T47D (cell line): Measurements from ENCODE around the gene PDZD8.
A peak's percentile ranks its signal among the peaks of the same experiment; 100 is the strongest.

Source experiments
- DNase-seq, 2 experiments: peaks; one replicate each; pipeline versions ENCODE4 v3.0.0 to v3.0.0-alpha.2; 2011 to 2012; ENCODE audit warnings: low read depth in 1 of 2, low spot score in 1 of 2
- JUND ChIP-seq: IDR thresholded peaks from 2 replicates; pipeline ENCODE4 v1.6.1; 2012; ENCODE audit warnings: low read depth
- in situ Hi-C: cut with HindIII; loops from 2 replicates; pipeline ENCODE4 v1.10.0; 2016; ENCODE audit warnings: low sequenced_read_pairs, low pct_unique_long_range_greater_than_20kb

The PDZD8 gene

DNA sequence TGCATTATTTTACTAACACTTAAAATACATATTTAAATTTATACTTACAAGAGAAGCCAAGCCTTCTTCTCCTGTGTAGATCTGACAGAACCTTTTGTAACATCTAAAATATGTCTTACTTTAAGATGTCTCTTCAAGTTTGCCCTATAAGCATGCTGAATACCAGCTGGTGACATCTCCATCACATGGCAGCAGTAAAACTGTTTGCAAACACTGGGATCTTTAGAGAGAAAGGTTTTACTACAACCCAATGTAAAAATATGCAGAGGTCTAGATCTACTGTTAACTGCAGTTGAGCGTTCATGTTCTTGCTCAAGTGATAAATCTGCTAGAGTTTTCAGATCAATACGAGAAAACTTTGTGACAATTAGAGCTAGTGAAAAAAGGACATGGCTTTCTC, 23.2 kb downstream of the PDZD8 start:
- TF ChIP-seq JUND, result no peak

DNA sequence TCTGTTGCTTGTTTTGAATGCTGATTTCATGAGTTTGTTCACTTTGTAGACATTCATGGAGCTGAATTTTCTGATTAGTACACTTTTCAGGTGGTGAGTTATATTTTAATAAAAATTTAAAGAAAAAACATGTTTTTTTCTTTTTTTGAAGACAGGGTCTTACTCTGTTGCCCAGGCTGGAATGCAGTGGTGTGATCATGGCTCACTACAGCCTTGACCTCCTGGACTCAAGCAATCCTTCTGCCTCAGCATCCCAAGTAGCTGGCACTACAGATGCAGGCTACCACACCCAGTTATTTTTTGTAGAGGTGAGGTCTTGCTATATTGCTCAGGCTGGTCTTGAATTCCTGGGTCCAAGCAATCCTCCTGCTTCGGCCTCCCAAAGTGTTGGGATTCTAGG, 23.7 kb downstream of the PDZD8 start:
- no peak for DNase-seq
- in situ Hi-C loops, result no loop called here
- TF ChIP-seq JUND, result no peak

More for the DNA sequence above, 23.2 kb downstream of the PDZD8 start:
- in situ Hi-C loops, result no loop called here
- DNase-seq, result no peak

DNA sequence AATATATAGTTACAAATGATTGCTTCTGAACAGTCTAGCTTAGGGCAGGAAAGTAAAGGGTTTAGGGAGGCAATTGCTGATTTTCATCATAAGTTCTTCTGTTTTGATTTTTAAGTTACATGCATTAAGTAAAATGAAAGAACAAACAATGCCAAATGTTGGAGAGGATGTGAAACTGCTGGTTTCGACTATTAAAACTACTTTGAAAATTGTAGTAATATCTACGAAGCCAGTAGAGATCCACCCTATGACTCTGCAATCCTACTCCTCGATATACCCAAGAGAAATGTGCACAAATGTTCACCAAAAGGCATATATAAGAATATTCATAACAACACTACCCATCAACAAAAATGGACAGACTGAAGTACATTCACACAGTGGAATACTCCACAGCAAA, 24.3 kb downstream of the PDZD8 start:
- no peak for TF ChIP-seq JUND
- in situ Hi-C loops, result no loop called here

DNA sequence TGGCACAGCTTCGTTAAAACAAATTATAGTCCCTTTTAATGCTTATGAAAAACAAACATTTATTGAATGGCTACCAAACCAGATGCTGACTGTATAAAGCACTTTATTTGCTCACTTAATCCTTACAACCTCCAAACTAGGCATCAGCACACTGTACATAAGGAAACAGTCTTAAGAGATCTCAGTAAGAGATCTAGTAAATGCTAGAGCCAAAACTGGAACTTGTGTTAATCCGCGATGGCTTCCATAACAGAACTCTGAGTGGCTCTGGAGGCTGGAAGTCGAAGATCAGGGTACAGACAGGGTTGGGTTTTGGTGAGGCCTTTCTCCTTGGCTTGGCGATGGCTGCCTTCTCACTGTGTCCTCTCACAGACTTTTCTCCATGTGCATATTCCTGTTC, 27.0 kb downstream of the PDZD8 start:
- no peak; the same call in 1 of the 2 replicates for TF ChIP-seq JUND
- peak in 1 of 2 experiments; percentile 62 for DNase-seq
- in situ Hi-C loops, result no loop called here

More for the DNA sequence above, 24.3 kb downstream of the PDZD8 start:
- DNase-seq, result no peak

DNA sequence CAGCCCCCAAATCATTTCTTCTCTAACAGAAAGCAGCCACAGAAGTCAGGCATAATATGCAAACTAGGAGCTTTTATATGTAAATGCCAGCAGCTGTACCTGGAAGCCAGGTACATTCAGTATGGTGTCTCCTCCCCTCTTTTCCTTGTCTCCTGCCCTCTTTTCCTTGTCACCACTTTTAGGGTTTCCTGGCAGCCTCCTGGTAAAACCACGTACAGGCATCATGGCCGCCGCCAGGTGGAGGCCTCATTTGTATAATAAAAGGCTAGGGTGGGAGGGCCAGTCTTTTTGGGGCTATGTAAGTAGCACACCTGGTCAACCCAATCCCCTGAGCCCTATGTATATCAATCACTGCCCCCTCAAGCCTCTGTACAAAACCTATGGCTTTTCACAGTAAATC, 28.7 kb downstream of the PDZD8 start:
- no peak for DNase-seq
- in situ Hi-C loops, result no loop called here
- no peak for TF ChIP-seq JUND

DNA sequence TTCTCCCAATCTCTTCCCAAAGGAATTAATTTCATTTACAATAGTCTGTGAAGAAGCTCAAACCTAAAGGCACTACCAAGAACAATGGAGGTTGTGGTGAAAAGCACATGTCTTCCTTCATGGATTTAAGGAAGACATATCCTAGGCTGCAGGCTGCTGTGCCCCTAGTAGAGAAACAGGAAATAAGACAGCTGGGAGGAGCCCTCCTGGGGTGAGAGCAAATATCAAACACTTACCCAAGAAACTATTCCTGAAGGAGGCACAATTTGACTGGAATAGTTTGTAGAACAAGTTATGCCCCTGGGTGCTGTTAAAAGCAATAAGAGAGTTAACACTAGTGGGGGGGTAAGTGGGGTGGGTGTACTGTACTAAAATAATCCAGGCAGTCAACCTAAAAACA, 30.1 kb downstream of the PDZD8 start:
- TF ChIP-seq JUND, result no peak
- DNase-seq, result no peak
- in situ Hi-C loops, result no loop called here

DNA sequence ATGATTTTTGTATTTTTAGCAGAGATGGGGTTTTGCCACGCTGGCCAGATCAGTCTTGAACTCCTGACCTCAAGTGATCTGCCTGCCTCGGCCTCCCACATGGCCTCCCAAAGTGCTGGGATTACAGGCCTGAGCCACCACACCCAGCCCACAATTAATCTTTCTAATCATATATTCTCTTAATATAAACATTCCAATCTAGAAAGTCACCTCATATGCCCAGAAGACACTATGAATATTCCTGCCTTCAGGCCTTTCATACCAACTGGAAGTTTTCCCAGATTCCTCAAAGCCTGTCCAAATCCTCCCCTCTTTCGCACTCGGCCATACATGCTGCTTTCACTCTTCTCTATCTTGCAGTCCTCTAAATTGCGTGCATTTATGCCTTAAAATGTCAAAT, 32.6 kb downstream of the PDZD8 start:
- peak in 1 of 2 experiments; percentile 9 for DNase-seq
- in situ Hi-C loops, result no loop called here
- TF ChIP-seq JUND, result no peak

DNA sequence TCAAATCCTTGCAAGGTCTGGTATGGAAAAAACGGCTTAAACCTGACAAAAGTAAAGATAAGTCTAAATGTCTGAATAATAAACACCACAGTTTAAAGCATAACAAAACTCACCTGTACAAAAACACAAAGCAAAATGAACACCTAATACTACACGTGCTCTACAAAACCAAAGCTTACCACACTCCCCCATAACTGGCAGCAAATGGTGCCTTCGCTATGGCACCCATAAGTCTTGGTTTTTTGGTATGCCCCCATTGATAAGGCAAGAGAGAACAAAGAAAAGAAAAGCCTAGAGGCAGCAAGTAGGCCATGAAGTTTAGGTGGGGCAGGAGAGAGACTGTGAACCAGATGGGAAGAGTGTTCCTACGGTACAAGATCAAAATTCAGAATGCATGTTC, 34.2 kb downstream of the PDZD8 start:
- in situ Hi-C loops, result no loop called here
- no peak for DNase-seq
- no peak for TF ChIP-seq JUND

DNA sequence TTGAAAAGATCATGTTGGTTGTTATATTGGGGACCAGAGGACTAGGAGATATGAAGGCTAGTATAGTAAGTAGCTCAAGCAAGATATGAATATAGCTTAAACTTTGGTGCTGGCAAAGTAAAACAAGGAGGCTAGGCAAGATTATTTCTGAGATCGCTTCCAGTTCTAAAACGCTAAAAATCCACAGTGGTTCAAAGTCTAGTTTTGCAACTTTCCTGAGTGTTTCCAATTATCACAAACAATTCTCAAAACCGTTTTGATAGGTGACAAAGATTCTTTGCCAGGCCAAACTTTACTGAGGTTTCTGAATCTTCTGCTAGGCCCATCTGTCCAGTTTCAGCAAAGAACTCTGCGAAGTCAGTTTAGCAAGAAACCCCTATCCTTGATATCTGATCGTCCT, 35.3 kb downstream of the PDZD8 start:
- in situ Hi-C loops, result no loop called here
- DNase-seq, result no peak
- TF ChIP-seq JUND, result no peak

DNA sequence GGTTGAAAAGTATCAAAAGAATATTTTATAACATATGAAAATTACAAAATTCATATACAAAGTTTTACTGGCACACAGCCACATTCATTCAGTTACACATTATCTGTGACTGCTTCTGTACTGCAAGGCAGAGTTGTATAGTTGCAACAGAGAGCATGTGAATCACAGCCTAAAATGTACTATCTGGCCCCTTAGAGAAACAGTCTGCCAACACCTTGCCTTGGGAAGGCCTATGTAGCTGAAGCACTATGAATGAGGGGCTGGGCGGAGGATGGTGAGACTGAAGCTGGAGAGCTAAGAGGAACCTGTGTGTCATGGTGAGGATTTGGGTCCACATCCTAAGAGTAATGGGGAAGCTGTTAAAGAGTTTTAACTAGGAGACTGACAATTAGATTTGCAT, 35.7 kb downstream of the PDZD8 start:
- in situ Hi-C loops, result no loop called here

DNA sequence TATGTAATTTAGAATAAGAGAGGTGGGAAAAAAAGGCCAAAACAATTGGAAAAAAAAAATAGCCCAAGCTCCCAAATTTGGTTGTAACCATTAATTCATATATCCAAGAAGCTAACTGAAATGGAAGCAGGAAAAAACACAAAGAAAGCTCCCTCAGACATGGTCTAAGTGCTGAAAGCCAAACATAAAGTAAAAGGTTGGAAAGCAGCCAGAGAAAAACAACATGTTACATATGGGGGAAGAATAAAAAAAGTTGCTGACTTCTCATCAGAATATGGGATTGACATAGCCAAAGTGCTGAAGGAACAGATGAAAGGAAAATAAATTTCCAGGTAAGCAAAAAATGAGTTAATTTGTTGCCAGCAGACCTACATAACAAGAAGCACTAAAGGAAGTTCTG, 40.3 kb downstream of the PDZD8 start:
- DNase-seq, result no peak
- no peak for TF ChIP-seq JUND
- in situ Hi-C loops, result no loop called here

More for the DNA sequence above, 35.7 kb downstream of the PDZD8 start:
- no peak for DNase-seq
- TF ChIP-seq JUND, result no peak

DNA sequence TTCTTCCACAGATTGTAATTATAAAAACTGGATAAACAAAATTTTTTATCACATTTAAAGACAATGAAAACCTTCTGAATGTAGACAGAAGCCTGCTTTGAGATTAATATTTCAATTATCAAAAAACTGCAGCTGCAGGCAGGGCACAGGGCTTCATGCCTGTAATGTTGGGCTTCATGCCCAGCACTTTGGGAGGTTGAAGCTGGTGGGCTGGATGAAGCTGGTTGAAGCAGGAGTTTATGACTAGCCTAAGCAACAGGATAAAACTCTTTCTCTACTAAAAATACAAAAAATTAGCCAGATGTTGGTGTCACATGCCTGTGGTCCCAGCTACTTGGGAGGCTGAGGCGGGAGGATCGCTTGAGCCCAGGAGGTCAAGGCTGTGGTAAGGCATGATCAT, 41.2 kb downstream of the PDZD8 start:
- in situ Hi-C loops, result no loop called here
- TF ChIP-seq JUND, result no peak

DNA sequence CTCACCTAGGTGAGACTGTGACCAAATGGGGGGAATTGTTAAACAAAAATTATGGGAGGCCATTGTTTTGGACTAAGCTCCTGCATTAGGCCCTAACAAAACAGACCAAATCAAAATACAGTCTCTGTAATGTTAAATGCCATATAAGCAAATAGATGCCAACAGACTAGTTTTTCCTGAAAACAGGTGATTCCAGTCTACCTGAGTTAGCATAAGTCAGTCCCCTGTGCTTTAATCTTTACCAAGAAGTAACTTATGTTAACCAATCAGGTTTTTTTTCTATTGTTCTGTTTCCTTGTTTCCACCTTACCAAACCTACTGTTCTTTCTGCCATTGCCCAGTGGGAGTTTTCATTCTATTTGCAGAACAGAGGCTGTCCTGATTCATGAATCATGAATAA, 48.0 kb downstream of the PDZD8 start:
- DNase-seq, result peak in 1 of 2 experiments; percentile 6
- TF ChIP-seq JUND, result no peak
- in situ Hi-C loops, result no loop called here

More for the DNA sequence above, 41.2 kb downstream of the PDZD8 start:
- no peak for DNase-seq

DNA sequence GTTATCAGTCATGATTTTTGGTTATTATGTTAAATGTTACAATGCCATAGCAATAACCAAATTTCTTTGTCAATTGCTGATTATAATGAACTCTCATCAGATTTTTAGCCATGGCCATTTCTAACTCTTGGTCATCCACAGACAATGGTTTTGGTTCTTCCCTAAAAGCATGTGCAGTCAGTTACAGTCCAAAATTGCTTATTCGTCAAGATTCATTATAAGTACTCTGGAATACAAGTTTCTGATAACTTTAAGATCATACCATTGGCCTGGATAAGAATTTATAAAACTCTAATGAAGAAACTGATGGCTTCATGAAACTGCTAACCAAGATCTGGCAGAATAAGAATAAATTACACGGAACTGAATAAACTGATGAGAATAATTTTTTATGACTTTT, 50.9 kb downstream of the PDZD8 start:
- TF ChIP-seq JUND, result no peak
- in situ Hi-C loops, result no loop called here
- DNase-seq, result no peak
